ENCODE measurements around the gene AIG1.
"Not testable (repeated sequence)": the region's sequence is repeated elsewhere in the genome, so short reads cannot be mapped to it uniquely, and the experiment has no call there.

Gene AIG1

GRCh38 chr6:143060806-143061596 lies at the start of gene AIG1:
Gene AIG1 (plus strand): TSS chr6:143060889. CDS start chr6:143060926, 37 bp downstream.
- DNase-seq, result peak; percentile 71 to 78

GRCh38 chr6:143014764-143015163 lies 45.9 kb upstream of the AIG1 start:
- no peak for DNase-seq

DNA sequence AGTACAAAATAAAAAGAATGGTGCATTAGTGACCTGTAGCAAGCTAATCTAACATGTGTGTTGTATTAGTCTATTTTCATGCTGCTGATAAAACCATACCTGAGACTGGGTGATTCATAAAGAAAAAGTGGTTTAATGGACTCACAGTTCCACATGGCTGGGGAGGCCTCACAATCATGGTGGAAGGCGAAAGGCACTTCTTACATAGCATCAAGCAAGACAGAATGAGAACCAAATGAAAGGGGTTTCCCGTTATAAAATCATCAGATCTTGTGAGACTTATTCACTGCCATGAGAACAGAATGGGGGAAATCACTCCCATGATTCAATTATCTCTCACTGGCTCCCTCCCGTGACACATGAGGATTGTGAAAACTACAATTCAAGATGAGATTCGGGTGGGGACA lies 45.4 kb upstream of the AIG1 start:
- DNase-seq, result no peak

DNA sequence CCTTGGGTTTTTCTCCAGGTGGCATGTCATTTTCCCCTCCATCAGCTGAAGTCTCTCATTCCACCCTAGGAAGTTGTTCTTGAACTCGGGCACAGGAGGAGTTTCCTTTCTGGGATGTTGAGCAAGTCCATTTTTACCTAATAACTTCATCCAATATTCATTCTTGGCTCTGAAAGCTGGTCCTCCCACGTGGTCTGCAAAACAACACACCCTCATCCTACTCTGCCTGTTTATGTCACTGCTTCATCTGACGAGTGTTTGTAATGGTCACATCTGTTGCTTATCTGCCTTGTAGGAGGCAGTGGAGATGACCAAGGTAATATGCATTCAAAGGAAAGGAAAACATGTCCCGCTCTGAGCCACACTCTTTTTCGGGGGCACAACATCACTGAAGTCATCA lies 41.7 kb upstream of the AIG1 start:
- DNase-seq, result no peak

DNA sequence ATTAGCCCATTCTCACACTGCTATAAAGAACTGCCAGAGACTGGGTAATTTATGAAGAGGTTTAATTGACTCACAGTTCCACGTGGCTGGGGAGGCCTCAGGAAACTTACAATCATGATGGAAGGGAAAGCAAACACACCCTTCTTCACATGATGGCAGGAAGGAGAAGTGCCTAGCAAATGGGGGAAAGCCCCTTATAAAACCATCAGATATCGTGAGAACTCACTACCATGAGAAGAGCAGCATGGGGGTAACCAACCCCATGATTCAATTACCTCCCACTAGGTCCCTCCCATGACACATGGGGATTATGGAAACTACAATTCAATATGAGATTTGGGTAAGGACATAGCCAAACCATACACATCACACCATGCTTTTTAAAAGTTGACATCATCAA lies 39.8 kb upstream of the AIG1 start:
- not testable (repeated sequence) for DNase-seq

DNA sequence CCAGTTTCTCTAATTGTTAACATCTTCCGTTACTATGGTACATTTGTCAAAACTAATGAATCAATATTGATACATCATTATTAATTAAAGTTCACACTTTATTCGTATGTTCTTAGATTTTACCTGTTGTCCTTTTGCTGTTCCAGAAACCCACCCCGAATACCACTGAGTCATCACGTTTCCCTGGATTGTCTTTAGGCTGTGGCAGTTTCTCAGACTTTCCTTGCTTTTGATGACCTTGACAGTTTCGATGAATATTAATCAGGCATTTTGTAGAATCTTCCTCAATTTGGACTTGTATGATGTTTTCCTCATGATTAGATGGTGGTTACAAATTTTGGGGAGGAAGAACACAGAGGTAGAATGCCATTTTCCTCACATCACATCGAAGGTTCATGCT lies 39.1 kb upstream of the AIG1 start:
- DNase-seq, result no peak

DNA sequence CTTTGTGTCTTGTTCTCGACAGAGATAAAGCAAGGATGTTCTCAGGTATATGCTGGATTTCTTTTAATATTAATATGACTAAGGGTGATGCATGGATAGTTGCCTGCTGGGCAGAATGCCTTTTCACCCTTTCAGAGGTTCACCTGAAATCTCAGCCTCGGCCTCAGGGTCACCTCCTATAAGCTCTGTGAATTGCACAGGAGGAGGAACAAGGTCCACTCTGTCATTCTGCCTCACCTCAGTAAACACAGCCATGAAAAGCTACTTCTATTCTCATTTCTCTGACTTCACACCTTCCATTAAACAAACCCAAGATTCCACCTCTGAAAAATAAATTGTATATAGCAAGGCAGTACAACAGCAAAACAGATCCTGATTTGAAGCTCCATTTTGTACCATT lies 38.1 kb upstream of the AIG1 start:
- no peak for DNase-seq

DNA sequence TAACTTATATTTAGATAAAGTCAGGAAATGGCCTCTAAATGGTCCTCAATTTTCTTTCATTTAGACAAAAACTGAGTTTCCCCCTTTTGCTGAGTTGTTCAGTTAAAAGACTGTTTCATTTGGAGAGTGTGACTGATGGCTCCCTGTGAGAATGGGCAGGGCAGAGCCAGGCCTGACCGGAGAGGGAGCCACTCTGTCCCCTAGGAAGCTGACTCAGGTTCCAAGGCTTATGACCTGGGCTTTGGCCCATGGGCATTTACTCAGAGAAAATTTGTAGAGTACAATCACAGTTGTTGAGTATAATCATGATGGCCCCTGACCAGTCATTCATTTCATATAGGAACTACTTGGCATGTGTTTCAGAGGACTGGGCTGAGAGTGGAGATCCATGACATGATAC lies 37.0 kb upstream of the AIG1 start:
- no peak for DNase-seq

DNA sequence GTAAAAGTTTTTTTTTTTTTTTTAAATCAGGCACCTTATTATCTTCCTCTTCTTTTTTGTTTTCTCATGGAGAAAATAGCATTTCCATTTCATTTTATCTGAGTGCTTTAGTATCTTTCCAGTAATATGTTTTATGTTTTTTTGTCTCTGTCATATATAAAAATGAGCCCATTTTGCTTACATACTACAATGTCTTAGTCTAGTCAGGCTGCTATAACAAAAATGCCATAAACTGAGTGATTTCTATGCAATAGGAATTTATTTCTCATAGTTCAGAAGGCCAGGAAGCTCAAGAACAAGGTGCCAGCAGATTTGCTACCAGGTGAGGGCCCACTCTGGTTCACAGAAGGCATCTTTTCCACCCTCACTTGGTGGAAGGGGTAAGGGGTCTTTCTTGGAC lies 35.7 kb upstream of the AIG1 start:
- DNase-seq, result no peak

- peak; percentile 53 to 58 for DNase-seq
Measured at GRCh38 chr6:143026696-143027449, 33.8 kb upstream of the AIG1 start.

- no peak for DNase-seq
Measured at GRCh38 chr6:143034689-143035334, 25.9 kb upstream of the AIG1 start.

DNA sequence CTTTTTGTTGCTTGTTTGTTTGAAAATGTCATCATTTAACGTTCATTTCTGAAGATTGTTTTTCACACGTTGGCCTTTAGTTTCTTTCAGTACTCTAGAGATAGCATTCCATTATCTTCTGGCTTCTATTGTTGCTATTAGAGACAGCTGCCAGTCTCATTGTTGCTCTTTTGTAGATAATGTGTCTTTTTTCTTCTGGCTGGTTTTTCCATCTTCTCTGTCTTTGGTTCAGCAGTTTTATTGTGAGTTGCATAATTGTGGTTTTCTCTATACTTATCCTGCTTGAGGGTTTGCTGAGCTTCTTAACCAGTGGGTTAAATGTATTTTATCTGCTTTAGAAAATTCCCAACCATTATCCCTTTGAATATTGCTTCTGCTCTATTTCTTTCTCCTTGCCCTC lies 23.2 kb upstream of the AIG1 start:
- DNase-seq, result no peak

GRCh38 chr6:143038833-143039232 lies 21.9 kb upstream of the AIG1 start:
- DNase-seq, result no peak

DNA sequence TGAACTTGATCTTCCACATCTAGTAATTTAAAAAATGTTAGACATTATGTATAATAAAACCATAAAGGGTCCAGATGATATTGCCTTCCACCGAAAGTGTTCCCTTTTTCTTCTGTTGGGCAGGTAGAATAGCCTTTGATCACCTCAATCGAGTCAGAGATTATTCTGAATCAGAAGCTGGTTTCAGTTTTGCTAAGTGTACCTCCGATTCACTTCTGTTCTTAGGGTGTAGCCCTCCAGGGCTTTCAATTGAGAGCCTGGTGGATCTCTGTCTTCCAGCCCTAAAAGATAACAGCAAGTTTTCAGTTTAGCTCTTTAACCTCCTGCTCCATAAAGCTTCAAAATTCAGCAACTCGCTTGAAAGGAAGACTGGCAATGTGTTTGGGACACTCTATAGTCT lies 21.1 kb upstream of the AIG1 start:
- DNase-seq, result no peak

GRCh38 chr6:143040018-143040417 lies 20.7 kb upstream of the AIG1 start:
- DNase-seq, result no peak

- DNase-seq, result not testable (repeated sequence)
Measured at GRCh38 chr6:143044345-143044744, 16.3 kb upstream of the AIG1 start.

GRCh38 chr6:143049611-143050010 lies 11.1 kb upstream of the AIG1 start:
- no peak for DNase-seq

GRCh38 chr6:143050509-143050908 lies 10.2 kb upstream of the AIG1 start:
- no peak for DNase-seq

DNA sequence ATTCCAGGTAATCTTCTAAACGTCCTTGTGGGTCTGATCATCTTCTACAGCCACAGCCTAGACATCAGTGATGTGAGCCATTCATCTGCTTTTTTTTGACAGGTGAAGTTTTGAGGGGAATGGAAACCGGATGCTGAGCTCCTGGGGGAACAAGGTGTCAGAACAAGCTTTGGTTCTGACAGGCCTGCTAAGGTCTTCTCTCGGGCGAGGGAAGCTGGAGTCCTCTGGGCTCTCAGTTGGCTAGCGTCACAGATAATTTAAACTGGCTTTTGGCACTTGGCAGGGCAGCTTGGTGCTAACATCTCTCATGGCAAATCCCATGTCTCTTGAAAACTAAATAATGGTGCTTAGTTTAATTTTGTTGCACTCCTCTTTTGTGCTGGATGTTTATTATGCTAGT lies 8.4 kb upstream of the AIG1 start:
- no peak for DNase-seq

- DNase-seq, result no peak
Measured at GRCh38 chr6:143053856-143054255, 6.8 kb upstream of the AIG1 start.

DNA sequence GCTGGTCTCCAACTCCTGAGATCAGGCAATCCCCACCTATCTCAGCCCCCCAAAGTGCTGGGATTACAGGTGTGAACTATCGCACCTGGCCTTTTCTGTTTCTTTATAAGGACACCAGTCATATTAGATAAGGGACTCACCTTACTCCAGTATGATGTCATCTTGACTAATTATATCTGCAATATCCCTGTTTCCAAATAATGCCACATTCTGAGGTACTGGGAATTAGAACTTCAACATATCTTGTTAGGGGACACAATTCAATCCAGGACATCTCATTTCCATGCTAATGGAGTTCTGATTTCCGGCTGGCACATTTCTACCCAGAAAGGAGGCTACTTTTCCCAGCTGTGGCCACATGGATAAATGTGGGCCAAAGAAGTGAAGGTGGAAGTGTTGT lies 6.4 kb upstream of the AIG1 start:
- no peak for DNase-seq

DNA sequence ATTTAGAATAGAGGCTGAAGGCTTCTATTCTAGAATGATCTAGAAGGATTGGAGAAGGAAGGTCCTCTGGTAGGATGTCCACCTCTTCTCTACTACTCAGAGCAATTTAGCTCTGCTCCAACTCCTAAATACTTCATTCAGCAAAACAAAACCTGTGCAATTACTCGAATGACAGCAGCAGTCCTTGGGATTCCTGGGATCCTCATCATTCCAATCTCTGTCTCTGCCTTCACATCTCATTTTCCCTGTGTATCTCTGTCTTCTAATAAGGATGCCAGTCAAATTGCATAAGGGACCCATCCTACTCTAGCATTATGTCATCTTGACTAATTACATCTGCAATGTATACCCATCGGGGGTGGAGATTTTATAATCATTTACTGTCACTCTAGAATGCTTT lies 5.5 kb upstream of the AIG1 start:
- DNase-seq, result no peak

- DNase-seq, result no peak
Measured at GRCh38 chr6:143055891-143056290, 4.8 kb upstream of the AIG1 start.

GRCh38 chr6:143058987-143059386 lies 1.7 kb upstream of the AIG1 start:
- peak in 1 of 2 donors; percentile 17 for DNase-seq

Data from CD4-positive, alpha-beta T cell treated with Interleukin-4 for 1 hour (primary cell).